Fibroblast of the aortic adventitia (primary cell): Measurements from ENCODE around the gene AKT1. TPM values are rescaled to one million over a fixed set of nuclear protein-coding genes. Genes with fewer than 3 reads are reported as not detected.
A peak's percentile ranks its signal among the peaks of the same experiment; 100 is the strongest.

ENCODE experiments used
- DNase-seq: peaks from one replicate; pipeline ENCODE4 v3.0.0-alpha.2; 2010; ENCODE audit warnings: low read depth
- H3K4me3 ChIP-seq: 2 replicates; pipeline ENCODE4 v1.5.1; 2011; ENCODE audit warnings: low read depth, mild to moderate bottlenecking, control low read depth, low read length, moderate library complexity
- total RNA-seq: library from RNA; depleted of rRNA; stranded (reverse); fragments of >200 nt; gene quantifications from 2 replicates; pipeline ENCODE4 v1.2.3, GENCODE V29; 2012; ENCODE audit warnings: low replicate concordance
- TF ChIP-seq, protein P1 (sequence below): IDR thresholded peaks from 2 replicates; pipeline ENCODE4 v1.5.1; 2011; ENCODE audit warnings: mild to moderate bottlenecking, low read length, control low read depth, inconsistent platforms; ENCODE audit not compliant: insufficient read depth

Gene AKT1
- total RNA-seq, 1 donor: 127 TPM

DNA sequence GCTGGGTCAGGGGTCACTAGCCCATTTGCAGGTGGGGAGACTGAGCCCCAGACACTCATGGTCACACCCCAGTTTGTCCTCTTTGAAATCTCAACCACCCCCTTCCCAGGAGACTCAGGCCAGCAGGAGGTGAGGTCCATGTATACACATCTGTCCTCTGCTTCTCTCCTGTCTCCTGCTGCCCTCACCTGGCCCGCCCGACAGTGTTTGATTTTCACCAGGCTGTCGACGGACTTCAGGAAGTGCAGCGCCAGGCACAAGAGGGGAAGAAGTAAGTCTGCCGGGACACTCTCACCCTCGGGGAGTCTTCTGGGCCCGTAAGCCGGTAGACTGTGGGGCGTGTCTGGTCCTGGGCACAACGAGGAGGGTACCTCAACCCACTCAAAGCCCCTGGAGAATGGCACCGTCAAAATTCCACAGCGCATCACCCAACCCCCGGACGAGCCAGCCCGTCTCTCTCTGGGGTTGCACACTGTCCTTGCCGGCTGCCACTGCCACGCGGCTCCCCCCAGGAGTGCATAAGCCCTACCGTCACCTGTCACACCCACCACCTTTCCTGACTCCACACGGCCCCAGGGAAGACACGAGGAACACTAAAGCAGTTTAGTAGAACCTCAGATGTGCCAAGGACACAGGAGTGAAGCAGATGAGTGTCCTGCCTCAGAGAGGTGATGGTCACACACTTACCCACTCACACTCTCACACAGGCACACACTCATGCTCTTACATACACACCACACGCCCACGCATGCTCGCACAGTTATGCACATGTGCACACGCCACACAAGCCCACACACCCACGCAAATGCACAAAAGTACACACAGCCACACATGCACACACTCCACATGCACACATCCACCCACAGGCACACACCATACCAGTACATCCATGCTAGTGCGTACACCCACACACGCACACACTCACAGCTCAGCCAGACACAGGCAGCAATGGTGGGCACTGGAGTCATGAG lies 55.7 kb downstream of the AKT1 start:
- H3K4me3 ChIP-seq: no peak overlapping the region
- no peak for DNase-seq
- TF ChIP-seq, protein P1, sequence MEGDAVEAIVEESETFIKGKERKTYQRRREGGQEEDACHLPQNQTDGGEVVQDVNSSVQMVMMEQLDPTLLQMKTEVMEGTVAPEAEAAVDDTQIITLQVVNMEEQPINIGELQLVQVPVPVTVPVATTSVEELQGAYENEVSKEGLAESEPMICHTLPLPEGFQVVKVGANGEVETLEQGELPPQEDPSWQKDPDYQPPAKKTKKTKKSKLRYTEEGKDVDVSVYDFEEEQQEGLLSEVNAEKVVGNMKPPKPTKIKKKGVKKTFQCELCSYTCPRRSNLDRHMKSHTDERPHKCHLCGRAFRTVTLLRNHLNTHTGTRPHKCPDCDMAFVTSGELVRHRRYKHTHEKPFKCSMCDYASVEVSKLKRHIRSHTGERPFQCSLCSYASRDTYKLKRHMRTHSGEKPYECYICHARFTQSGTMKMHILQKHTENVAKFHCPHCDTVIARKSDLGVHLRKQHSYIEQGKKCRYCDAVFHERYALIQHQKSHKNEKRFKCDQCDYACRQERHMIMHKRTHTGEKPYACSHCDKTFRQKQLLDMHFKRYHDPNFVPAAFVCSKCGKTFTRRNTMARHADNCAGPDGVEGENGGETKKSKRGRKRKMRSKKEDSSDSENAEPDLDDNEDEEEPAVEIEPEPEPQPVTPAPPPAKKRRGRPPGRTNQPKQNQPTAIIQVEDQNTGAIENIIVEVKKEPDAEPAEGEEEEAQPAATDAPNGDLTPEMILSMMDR: no peak

DNA sequence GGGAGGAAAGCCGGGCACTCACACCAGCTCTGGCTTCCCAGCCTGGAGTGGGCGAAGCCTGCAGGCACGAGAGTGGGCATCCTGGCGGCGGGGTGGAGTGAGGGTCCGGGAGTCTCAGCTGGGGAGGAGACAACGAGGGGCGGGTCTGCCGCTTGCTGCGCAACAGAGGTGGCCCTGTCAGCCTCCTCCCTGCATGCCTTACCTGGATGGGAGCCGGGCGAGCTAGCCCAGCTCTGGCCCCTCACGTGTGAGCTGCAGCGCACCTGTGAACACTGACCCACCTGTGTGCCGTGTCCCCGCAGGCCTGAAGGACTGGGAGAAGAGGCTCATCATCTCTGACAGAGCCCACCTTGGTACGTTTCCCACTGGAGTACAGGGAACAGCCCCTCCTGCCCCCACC lies 56.5 kb downstream of the AKT1 start:
- H3K4me3 ChIP-seq: no peak overlapping the region
- TF ChIP-seq, protein P1: no peak
- no peak for DNase-seq

DNA sequence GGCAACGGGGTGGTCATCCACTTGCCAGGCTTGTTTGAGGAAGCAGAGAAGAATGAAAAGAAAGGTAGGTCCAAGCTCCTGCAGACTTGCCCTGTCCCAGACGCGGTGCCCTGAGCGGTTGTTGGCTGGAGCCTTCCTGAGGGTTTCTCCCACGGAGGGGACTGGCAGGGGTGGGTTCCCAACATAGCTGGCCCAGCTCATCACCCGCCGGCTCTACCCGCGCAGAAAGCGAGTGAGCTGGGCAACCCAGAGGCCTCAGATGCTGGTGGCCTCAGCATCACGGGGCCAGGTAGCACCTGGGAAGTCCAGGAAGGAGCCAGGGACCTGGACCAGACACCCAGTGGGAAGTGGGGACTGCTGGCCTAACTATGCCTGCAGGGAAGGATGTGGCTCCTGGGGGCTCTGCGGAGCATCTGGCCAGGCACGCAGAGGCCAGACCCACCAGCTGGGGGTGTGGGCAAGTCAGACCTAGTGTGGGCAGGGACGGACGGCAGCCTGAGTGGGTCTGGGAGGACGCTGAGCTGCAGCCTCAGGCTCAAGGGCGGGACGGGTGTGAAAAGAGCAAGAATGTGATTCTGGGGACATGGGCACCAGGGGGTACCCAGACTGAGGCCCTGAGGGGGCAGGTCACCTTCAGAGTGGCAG lies 57.1 kb downstream of the AKT1 start:
- H3K4me3 ChIP-seq: no peak overlapping the region
- no peak for DNase-seq
- TF ChIP-seq, protein P1: no peak

DNA sequence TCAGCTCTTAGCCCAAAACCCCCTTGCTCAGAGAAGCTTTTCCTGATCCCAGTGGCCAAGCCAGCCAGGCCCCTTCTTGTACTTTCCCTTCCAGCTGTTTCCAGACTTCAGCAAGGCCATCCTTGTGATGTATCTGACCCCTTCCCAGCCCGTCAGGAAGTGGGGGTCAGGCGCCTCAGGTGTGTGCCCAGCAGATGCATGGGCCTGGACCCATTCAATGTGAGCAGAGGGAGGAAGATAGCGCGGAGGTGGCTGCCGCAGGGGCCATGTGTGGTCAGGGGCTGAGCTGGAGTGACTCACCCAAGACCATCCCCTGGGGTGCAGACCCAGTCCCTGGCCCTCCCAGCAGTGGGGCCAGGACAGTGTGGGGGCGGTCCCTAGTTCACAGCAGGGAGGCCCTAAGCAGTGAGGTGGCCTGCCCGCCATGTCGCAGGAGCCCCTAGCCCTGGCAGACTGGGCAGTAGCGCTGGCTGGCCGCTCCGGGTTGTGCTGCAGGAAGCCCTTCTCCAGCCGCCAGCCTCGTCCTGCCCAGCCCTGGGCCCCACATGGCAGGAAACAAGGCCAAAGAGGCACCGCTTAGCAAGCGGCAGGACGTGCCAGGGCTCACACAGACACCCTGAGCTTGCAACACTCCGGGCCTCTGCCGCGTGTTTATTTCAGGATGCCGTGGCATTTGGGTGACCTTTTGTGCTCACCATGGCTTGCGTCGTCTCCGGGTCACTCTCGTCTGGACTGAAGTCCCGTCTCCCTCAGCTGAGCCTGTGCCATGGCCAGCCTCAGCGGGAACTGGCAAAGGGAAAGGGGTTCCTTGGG lies 59.5 kb downstream of the AKT1 start:
- H3K4me3 ChIP-seq: no peak overlapping the region
- DNase-seq: peak; percentile 27
- TF ChIP-seq, protein P1: no peak

DNA sequence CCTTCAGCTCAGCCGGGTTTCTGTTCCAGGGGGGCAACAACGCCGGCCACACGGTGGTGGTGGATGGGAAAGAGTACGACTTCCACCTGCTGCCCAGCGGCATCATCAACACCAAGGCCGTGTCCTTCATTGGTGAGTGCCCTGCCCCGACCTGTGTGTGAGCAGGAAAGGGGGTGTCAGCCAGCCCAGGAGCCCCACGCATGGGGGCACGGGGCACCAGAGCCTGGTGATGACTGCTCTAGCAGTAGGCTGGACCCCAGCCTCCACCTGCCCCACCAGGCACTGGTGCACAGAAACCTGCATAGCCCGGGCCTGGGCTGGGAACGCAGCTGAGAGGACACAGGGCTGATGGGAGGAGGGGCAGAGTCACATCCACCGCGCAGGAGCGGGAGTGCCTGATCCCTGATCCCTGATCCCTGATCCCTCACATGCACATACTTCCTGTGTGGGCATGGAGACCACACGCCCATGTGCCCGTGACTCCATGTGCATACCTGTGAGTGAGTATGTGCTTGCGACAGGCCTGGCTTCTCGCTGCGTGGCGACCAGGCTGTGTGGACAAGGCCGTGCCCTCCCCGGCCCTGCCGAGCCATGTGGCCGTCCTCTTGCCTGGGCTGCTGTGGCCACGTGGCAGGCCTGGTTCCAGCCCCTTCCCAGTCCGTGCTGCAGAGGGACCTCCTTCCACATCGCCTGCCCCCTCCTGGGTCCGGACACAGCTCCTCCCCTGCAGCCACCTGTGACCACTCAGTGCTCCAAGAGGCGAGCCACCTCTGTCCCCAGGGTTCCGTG lies 60.4 kb downstream of the AKT1 start:
- TF ChIP-seq, protein P1: no peak
- no peak overlapping the region for H3K4me3 ChIP-seq
- no peak for DNase-seq

DNA sequence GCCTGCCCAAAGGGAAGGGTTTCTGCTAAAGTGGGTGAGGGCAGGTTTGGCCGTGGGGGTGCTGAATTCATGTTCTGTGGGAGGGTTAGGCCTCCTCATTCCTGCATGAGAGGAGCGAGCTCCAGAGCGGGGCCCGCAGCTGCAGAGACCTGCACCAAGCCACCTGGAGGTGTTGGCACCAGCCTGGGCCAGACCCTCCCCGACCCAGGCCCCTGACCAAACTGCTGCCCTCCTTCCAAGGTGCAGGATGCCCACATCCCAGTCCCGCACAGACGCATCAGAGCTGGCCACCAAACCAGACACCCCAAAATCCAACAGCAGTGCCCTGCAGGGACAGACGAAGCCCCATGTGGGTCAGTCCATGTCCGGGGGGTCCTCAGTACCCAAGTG lies 61.0 kb downstream of the AKT1 start:
- no peak for DNase-seq
- TF ChIP-seq, protein P1: no peak

More for the DNA sequence above, 61.0 kb downstream of the AKT1 start:
- no peak overlapping the region for H3K4me3 ChIP-seq
